GM11168 (cell line): ENCODE data around the gene DOHH.

ENCODE experiments used
- in situ Hi-C: fragments of 300-500 bp; cut with MboI; formaldehyde crosslinking; loops from one replicate; pipeline ENCODE4 v1.12.0; 2022; ENCODE audit warnings: low sequenced_read_pairs; ENCODE audit not compliant: unreplicated experiment

Gene DOHH, protein sequence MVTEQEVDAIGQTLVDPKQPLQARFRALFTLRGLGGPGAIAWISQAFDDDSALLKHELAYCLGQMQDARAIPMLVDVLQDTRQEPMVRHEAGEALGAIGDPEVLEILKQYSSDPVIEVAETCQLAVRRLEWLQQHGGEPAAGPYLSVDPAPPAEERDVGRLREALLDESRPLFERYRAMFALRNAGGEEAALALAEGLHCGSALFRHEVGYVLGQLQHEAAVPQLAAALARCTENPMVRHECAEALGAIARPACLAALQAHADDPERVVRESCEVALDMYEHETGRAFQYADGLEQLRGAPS

GRCh38 chr19:3500429-3501101 lies at the start of gene DOHH:
Gene DOHH, minus strand, starts transcription at chr19:3500674. Its CDS starts 3,860 bp downstream, at chr19:3496814.
- in situ Hi-C loops: no loop called here

DNA sequence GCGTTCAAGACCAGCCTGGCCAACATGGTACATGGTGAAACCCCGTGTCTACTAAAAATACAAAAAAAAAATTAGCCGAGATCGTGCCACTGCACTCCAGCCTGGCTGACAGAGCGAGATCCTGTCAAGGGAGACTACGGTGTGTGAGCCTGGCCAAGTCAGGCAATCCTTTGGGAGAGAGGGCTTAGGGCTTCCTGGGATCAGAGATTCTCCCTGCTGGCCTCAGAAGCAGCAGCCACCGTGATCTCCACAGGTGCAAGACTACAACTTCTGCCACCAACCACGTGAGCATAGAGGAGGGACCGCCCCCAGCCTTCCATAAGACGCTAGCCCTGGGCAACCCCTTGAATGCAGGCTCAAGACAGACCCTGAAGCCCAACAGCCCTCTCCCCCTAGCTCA lies 49.3 kb upstream of the DOHH start:
- in situ Hi-C loops: no loop called here

DNA sequence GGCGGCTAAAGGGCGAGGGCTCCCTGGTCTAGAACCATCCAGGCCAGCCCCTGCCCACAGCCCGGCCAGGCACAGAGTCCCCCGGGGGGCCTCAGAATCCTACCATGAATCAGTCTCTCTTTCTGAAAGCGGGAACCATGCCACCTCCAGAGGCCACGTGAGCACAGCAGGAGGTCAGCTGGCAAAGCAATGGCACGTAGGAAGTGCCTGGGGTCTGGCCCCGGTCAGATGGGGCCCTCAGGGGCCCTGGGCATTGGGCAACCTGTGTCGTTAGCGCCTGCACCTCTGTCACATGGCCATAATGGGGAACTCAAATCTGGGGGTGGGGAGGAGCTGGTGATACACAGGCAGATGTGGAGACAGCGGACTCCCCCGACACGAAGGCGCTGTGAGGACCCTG lies 48.1 kb upstream of the DOHH start:
- in situ Hi-C loops: no loop called here

GRCh38 chr19:3547767-3548282 lies 47.4 kb upstream of the DOHH start:
- in situ Hi-C loops: no loop called here

DNA sequence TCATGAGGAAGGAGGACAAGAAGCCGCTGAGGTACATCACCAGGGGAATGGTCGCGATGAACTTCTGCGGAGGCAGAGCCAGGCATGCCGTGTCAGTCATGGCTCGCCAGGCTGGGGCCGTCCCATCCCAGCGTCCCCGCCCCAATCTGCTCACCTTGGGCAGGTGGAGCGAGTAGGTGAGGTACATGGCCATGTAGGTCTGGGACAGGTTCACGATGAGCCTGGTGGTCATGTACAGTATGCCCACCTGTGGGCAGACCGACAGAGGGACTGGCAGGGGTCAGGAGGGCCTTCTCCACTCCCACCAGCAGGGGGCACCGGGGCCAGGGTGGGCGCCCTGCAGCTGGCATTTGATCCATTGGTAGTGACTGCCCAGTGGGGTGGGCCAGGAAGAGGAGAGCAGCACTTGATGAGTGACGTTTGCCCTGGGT lies 46.8 kb upstream of the DOHH start:
- in situ Hi-C loops: no loop called here

GRCh38 chr19:3546119-3546518 lies 45.6 kb upstream of the DOHH start:
- in situ Hi-C loops: no loop called here

DNA sequence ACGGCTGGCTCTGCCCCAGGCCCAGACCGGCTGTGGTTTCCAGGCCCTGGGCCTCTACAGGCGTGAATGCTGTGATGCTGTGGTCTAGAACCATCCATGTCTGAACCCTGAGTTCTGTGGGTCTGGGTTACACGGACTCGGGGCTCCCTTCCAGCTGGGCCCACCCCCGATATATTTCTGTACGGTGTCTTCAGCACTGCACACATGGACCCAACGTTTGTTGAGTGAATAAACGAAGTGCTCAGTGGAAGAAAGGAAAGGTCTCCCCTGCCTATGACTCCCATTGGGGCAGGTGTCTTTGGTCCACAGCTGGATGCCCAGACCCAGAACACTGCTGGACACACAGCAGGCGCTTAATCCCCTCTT lies 45.2 kb upstream of the DOHH start:
- in situ Hi-C loops: no loop called here

DNA sequence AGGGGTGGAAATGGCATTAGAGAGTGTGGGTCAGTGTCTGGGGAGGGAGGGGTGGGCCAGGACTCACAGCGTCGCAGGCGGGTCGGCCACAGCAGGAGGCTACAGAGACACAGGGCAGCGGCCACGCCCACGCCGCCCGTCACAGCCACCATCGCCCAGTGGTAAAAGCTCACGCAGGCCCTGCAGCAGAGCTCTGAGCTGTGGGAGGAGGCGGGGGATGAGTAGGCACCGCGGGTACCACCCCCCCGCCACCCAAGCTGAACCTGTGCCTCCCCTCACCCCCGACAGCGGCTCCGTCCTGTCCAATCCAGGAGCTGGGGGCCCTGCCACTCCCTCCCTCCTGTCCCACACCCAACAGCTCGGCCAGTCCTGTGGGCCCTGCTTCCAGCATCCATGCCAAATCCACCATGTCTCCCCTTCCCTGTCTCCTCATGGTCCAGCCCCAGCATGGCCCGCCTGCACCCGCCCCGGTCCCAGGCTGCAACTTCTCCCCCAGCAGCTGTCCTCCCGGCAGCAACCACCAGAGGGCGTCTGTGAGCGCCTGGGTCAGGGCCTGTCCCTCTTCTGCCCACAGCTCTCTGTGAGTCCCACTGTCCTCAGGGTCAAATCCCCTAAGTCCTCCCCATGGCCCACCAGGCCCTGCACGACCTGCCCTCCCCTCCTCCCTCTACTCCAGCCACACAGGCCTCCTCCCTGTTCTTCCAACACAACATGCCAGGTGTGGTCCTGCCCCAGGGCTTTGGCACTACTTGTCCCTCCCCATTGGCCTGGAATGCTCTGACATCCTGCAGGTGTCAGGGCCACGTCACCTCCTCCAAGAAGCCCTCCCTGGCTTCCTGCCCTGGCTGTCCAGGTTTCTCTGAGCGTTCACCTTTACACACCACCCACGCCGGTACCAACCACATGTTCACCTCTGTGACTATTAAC lies 44.5 kb upstream of the DOHH start:
- in situ Hi-C loops: no loop called here

- in situ Hi-C loops: no loop called here
These were observed 43.5 kb upstream of the DOHH start for GRCh38 chr19:3544058-3544376.

DNA sequence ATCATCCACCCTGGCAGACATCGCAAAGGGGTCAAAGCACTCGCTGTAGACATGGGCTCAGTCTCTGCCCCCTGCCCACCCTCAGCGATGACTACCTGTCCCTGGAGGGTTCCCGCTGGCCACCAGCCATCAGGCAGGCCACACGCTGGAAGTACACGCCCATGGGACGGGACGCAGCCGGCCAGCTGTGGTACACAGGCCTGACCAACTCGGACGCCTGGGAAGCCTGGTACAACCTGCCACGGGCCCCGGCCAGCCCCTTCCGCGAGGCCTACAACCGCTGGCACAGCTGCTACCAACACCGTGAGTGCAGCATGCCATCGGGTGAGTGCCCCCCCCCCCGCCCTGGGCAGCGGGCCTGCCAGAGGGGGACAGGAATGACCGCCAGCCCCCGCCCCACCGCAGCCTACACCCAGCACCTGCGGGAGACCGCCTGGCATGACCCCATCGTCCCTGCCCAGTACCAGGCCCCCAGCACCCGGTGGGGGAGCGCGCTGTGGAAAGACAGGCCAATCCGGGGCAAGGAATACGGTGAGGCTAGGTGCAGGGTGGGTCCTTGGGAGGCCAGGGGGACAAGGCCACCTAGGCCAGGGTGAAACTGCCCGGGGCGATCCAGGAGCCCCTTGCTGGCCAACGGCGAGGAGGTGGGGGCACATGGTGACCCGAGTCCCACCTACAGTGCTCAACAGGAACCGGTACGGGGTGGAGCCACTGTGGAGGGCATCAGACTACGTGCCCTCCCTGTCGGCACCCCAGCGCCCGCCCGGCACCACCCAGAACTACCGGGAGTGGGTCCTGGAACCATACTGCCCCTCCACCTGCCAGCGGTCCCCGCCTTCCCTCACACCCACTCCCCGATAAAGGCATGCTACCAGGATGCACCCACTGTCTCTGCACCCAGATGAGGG lies 42.9 kb upstream of the DOHH start:
- in situ Hi-C loops: no loop called here

DNA sequence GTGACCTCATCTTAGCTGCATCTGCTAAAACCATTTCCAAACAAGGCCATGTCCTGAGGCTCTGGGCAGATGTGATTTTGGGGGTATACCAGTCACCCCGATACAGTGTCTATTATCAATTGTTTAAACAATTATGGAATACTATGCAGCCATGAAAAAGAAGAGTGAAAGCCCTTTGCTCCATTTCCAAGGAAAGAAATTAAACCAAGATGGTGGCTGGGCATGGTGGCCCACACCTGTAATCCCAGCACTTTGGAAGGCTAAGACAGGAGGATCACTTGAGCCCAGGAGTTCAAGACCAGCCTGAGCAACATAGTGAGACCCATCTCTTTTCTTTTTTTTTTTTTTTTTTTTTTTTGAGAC lies 39.3 kb upstream of the DOHH start:
- in situ Hi-C loops: no loop called here

DNA sequence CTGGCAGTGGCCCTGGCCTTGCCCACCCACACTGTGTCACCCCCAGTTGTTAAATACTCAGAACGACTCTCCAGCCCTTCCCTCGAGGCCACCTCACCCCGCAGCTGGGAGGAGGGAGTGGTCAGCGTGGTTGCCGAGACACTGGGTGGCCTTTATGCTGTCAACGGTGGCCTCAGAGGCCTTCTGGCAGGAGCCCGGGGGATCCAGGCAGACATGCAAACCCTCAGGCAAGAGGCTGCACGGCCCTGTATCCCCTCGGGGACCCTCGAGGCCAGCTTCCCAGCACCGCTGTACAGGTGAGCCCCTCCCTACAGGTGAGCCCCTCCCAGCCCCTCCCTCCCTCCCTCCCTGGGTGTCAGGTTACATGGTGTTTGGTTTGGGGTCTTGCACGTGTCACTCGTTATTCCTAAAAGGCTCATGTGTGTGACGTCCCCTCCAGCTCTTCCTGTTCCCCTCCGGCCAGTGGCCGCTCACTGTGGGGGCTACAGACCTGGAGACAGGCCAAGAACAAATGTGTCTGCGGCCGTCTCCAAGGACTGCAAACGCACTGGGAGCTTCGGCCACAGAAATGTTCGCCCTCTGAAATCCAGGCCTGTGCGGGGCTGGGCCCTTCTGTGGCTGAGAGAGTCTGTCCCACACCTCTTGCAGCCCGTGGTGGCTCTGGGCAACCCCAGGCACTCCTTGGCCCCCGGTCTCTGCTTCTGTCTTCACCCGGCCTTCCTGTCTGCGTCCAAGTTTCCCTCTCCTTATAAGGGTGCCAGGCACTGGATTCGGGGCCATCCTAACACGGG lies 38.7 kb upstream of the DOHH start, which contains the start of gene TEKTIP1:
Gene TEKTIP1, plus strand, starts transcription at position 210 of the 791 bp plus-strand sequence. Its CDS starts 4 bp downstream, at position 214.
- in situ Hi-C loops: no loop called here

GRCh38 chr19:3538258-3538929 lies 37.9 kb upstream of the DOHH start:
- in situ Hi-C loops: no loop called here

DNA sequence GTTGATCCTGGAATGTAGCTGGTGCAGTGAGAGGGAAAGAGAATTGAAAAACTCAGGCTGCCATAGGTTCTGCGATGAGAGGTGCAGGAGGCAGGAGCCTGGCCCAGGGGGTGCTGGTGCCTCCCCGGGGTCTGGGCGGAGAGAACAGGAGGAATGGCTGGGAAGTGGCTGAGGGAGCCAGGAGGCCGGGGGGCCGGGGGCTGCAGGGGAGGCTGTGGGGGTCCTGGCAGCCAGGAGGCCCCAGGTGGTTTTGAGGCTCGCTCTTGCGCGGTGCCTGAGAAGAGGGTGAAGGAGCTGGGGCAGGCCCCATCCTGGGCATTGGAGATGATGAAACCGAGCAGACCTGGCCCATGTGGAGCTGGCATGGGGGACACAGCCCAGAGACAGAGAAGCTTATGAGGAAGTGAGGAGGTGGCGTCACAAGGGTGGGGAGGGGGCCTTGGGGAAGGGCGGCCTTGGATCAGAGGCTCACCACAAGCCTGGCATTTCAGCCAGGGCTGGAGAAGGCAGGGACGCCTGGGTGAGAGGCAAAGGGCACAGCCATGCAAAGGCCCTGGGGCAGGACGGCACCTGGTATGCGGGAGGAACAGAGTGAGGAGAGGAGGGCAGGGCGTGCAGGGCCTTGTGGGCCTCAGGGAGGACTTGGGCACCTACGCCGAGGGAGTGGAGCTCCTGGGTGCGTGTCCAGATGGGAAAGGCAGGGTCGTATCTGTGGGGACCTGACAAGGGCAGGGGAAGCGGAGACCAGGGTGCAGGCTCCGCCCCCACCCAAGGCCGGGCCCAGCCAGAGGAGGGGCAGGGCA lies 37.2 kb upstream of the DOHH start:
- in situ Hi-C loops: no loop called here

DNA sequence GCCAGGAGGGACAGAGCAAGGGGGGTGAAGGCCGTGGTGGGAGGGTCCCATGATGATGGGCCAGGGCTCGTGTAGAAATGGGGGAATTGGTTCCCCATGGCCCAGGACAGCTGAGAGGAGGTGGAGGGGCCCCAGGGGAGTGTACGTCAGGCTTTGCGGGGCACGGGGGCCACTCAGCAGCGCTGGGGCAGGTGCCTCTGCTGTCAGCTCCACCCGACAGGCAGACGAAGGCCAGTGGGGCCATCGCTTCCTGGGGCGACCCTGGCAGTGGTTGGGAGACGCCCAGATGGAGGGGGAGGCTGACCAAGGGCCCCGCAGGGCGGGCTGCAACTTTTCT lies 36.6 kb upstream of the DOHH start:
- in situ Hi-C loops: no loop called here

- in situ Hi-C loops: no loop called here
These were observed 36.1 kb upstream of the DOHH start for GRCh38 chr19:3536429-3537100.

DNA sequence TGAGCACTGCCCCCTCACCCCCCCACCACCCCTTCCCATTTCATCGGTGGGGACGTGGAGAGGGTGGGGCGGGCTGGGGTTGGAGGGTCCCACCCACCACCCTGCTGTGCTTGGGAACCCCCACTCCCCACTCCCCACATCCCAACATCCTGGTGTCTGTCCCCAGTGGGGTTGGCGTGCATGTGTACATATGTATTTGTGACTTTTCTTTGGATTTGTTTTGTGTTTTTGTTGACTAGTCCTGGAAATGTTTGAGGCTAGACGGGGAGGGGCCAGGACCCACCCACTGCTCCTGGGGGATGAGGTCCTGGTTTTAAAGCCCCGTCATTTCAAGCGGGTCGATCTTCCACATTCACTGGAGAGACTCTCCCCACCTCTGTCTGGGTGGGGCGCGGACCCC lies 35.5 kb upstream of the DOHH start:
- in situ Hi-C loops: no loop called here
